K562 treated with DMSO at 1 percent for 48 hours (cell line): ENCODE data around the gene ZNF511. TPM values are rescaled to one million over a fixed set of nuclear protein-coding genes. Genes with fewer than 3 reads are reported as not detected.

Experiments
- total RNA-seq: library from RNA; unstranded; fragments of 300-600 nt; gene quantifications from 2 replicates; pipeline ENCODE4 v1.2.3, GENCODE V29; 2022; ENCODE audit warnings: low replicate concordance; ENCODE audit errors: extremely low read depth

The ZNF511 gene
- total RNA-seq = not detected in 2 replicates

DNA sequence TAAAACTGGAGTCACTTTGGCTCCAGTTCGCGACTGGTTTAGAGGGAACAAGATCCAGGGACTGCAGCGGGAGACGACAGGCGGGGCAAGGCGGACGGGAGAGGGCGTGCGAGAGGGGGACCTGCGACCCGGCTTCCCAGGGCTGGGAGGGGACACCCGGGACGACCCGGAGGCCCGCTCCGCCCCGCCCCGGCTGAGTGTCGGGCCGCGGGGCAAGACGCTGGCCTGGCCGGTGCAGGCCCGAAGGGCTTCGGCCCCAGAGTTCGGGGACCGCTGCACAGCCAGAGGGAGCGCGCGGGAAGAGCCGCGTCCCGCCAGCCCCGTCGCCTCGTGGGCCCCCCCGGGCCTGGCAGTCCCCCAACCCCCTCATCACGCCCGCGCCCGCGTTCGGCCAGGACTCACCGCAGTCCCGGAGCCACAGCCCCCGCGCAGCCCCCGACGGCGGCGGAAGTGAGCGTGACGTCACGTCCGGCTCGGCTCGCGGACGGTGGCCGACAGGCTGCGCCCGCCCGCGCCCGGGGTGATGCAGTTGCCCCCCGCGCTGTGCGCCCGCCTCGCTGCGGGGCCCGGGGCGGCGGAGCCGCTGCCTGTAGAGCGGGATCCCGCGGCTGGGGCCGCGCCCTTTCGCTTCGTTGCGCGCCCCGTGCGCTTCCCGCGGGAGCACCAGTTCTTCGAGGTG, at the start of gene ZNF511, which contains the start of gene TUBGCP2:
Gene ZNF511, plus strand, starts transcription at position 494 of the 679 bp plus-strand sequence. Its CDS starts 30 bp downstream, at position 524.
Gene TUBGCP2, minus strand, starts transcription at position 452 of the 679 bp plus-strand sequence. CDS start 5,931 bp downstream, outside the sequence.

GRCh38 chr10:133276435-133277201, 32.1 kb upstream of the ZNF511 start, which contains the start of gene ADAM8:
TSS of gene ADAM8 (minus strand) at chr10:133276868. CDS start at chr10:133276817, 51 bp downstream.

GRCh38 chr10:133336577-133337369, 28.1 kb downstream of the ZNF511 start, which contains the start of gene CALY:
TSS of gene CALY (minus strand) at chr10:133336896. CDS start at chr10:133328989, 7,907 bp downstream.

DNA sequence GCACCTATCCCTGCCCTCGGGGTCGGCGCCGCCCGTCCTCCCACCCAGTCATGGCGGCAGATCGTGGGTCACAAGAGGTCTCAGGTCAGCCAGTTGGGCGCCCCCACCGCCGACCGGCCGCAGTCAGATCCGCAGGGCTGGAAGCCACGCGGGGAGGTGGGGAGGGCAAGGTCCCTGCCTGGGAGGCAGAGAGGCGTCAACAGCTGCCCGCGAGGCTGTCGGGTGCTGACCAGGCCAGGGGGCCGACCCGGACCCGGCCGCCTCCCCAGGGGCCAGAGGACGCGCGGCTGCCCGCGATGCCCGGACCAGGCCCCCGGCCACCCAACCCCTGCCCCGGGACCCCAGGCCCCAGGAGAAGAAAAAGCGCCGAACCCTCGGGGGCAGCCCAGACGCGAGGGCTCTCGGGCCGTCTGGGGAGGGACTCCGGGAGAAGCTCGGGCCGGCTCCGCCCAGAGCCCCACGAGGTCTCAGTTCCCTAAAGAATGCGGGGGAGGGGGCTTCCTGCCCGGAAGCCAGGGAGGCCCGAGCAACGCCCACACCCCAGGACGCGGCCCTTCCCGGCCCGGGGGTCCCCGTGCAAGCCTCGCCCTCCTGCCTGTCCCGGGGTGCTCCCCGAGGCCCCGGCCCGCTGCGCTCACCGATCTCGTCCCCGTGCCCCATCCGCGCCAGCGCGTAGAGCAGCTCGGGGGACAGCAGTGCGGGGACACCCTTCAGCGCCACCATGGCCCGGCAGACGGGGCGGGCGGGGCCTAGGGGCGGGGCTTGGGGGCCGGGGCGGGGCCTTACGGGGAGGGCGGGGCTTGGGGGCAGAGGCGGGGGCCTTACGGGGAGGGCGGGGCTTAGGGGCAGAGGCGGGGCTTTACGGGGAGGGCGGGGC, 48.8 kb downstream of the ZNF511 start, which contains the start of gene FUOM:
Gene FUOM, minus strand, starts transcription at position 735 of the 877 bp plus-strand sequence. Its CDS starts 12 bp downstream, at position 723.

Other genes with a start within 250 kb of the ZNF511 start
- gene ADGRA1, start 221.0 kb upstream of the ZNF511 start, total RNA-seq = not detected in 2 replicates
- gene KNDC1, start 148.7 kb upstream of the ZNF511 start, total RNA-seq = not detected in 2 replicates
- not detected in 2 replicates for gene UTF1, start 78.7 kb upstream of the ZNF511 start, total RNA-seq
- gene VENTX, start 71.1 kb upstream of the ZNF511 start, total RNA-seq = not detected in 2 replicates
- gene ADAM8, start 32.0 kb upstream of the ZNF511 start, total RNA-seq = not detected in 2 replicates
- gene TUBGCP2, start within 50 bp of the ZNF511 start, total RNA-seq = not detected in 2 replicates
- not detected in 2 replicates for gene CALY, start 28.0 kb downstream of the ZNF511 start, total RNA-seq
- not detected in 2 replicates for gene PRAP1, start 38.5 kb downstream of the ZNF511 start, total RNA-seq
- gene FUOM, start 49.1 kb downstream of the ZNF511 start, total RNA-seq = not detected in 2 replicates
- gene ECHS1, start 64.4 kb downstream of the ZNF511 start, total RNA-seq = not detected in 2 replicates
- gene PAOX, start 70.3 kb downstream of the ZNF511 start, total RNA-seq = not detected in 2 replicates
- not detected in 2 replicates for gene MTG1, start 85.2 kb downstream of the ZNF511 start, total RNA-seq
- not detected in 2 replicates for gene SPRN, start 115.7 kb downstream of the ZNF511 start, total RNA-seq
- not detected in 2 replicates for gene SCART1, start 145.0 kb downstream of the ZNF511 start, total RNA-seq
- not detected in 2 replicates for gene CYP2E1, start 218.4 kb downstream of the ZNF511 start, total RNA-seq